ENCODE data around the gene PIGW. TPM values are rescaled to one million over a fixed set of nuclear protein-coding genes. Genes with fewer than 3 reads are reported as not detected.

PIGW gene
- total and polyA plus RNA-seq, 2 of the 8 experiments (the other 6 are each of a cell fraction or from before 2014, with no cell fraction given): 12.1 to 28.9 TPM

DNA sequence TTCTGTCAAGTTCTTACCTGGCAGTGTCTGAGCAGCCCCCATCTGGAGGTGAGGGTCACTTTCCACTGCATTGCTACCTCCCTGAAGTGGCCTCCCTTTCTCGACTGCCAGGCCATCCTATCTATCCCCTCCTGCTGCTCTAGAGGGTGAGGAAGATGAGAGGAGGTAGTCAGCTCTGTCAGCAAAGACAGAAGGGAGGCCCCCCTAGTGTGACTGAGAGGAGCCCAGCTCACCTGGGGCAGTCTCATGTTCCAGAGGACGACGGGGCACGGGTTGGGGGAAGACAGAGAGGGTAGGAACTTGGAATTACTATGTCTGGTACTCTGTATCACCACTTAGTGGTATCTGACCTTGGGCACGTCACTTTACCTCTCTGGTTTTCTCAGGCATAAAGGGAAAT, 22.1 kb upstream of the PIGW start (continued):
- TF ChIP-seq CHD7 (IDR thresholded peaks at IDR 0.05; ENCODE audit: insufficient replicate concordance, low read length): no peak
- no peak for TF ChIP-seq CEBPB (IDR thresholded peaks at IDR 0.05; ENCODE audit: low read depth, low read length)
- TF ChIP-seq SP4 (IDR thresholded peaks at IDR 0.05; ENCODE audit: low read length): no peak
- TF ChIP-seq CHD2 (IDR thresholded peaks at IDR 0.05; ENCODE audit: low read length): no peak
- no peak for TF ChIP-seq KDM1A (IDR thresholded peaks at IDR 0.05; ENCODE audit: borderline replicate concordance, low read length)
- no peak for TF ChIP-seq EGR1 (IDR thresholded peaks at IDR 0.05; ENCODE audit: borderline replicate concordance, low read depth, low read length)
- no peak for TF ChIP-seq ASH2L (IDR thresholded peaks at IDR 0.05; ENCODE audit: low read length)
- no peak for TF ChIP-seq SIN3A (conservative IDR thresholded peaks at IDR 0.05 in 1 of 2, IDR thresholded peaks at IDR 0.05 in 1 of 2; ENCODE audit: low read depth in 1 of 2, low read length in 2 of 2)
- no peak for TF ChIP-seq SP1 (IDR thresholded peaks at IDR 0.05; ENCODE audit: low read depth, low read length)

Measured in H1 (cell line).